ENCODE results near the gene GATA2.

The GATA2 gene

DNA sequence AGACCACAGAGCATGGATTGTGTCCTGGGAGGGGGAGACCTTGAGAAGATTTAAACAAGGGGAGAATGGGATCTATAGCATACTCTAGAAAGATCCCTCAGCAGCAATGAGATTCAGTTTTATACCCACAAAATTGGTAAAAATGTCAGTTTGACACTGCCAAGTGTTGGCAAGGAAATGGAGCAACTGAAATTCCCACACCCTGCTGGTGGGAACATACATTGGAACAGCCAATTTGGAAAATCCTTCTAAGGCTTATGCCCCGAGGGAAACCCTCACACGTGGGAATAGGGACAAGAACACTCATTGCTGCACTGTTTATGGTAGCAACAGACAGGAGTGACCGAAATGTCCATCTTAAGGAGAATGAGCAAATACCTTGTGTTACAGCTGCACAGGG is 21.3 kb downstream of the GATA2 start:
- no peaks in the 10 kb centered on the region for H3K36me3 ChIP-seq (ENCODE audit: insufficient read depth, low read length)
- no peak overlapping the region for H3K4me2 ChIP-seq (ENCODE audit: low read depth, low read length, poor library complexity, severe bottlenecking)
- TF ChIP-seq, protein P1, sequence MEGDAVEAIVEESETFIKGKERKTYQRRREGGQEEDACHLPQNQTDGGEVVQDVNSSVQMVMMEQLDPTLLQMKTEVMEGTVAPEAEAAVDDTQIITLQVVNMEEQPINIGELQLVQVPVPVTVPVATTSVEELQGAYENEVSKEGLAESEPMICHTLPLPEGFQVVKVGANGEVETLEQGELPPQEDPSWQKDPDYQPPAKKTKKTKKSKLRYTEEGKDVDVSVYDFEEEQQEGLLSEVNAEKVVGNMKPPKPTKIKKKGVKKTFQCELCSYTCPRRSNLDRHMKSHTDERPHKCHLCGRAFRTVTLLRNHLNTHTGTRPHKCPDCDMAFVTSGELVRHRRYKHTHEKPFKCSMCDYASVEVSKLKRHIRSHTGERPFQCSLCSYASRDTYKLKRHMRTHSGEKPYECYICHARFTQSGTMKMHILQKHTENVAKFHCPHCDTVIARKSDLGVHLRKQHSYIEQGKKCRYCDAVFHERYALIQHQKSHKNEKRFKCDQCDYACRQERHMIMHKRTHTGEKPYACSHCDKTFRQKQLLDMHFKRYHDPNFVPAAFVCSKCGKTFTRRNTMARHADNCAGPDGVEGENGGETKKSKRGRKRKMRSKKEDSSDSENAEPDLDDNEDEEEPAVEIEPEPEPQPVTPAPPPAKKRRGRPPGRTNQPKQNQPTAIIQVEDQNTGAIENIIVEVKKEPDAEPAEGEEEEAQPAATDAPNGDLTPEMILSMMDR (conservative IDR thresholded peaks at IDR 0.05; ENCODE audit: low read length), result no peak
- TF ChIP-seq EZH2phosphoT487 (IDR thresholded peaks at IDR 0.05; ENCODE audit: borderline replicate concordance), result no peak
- H3K4me1 ChIP-seq (ENCODE audit: insufficient read depth, low read length, poor library complexity, severe bottlenecking), result peaks cover 3% of the 10 kb centered on the region
- H3K4me3 ChIP-seq (ENCODE audit: low read length, poor library complexity, severe bottlenecking), result no peak overlapping the region
- no peaks in the 10 kb centered on the region for H3K79me2 ChIP-seq (ENCODE audit: insufficient read depth, low read length)
- no peak overlapping the region for H2AFZ ChIP-seq (ENCODE audit: low read length)
- H4K20me1 ChIP-seq (ENCODE audit: insufficient read depth, low read length, poor library complexity, severe bottlenecking), result no peaks in the 10 kb centered on the region
- H3K9ac ChIP-seq (ENCODE audit: low read depth, low read length, poor library complexity, severe bottlenecking), result no peak overlapping the region
- no peaks in the 10 kb centered on the region for H3K27me3 ChIP-seq (ENCODE audit: insufficient read depth, low read length, poor library complexity, severe bottlenecking)
- H3K9me2 ChIP-seq (replicated peaks; ENCODE audit: low read depth, low read length), result no peaks in the 10 kb centered on the region
- no peaks in the 10 kb centered on the region for H3K9me3 ChIP-seq (ENCODE audit: insufficient read depth, low read depth, low read length)
- H3F3A ChIP-seq (ENCODE audit: low read depth), result no peaks in the 10 kb centered on the region

DNA sequence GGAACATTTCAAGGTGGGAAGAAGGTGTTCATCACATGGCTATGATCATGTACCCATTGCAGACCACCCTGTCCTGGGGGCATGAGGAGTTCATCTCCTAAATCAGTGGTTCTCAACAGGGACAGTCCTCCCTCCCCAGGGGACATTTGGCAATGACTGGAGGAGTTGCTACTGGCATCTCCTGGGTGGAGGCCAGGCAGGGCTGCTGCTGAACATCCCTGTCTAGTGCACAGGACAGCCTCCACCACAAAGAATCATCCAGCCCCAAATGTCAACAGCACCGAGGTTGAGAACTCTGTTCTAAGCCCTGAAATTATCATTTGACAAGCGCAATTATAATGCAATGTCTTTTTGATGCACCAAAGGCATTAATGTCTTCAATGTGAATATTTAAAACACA is 21.9 kb downstream of the GATA2 start:
- Histone ChIP-seq H3K9ac (ENCODE audit: low read depth, low read length, poor library complexity, severe bottlenecking) (no peak overlapping the region), H3K4me2 (ENCODE audit: low read depth, low read length, poor library complexity, severe bottlenecking) (no peak overlapping the region), H2AFZ (ENCODE audit: low read length) (no peak overlapping the region), H4K20me1 (ENCODE audit: insufficient read depth, low read length, poor library complexity, severe bottlenecking) (no peaks in the 10 kb centered on the region), H3K4me3 (ENCODE audit: low read length, poor library complexity, severe bottlenecking) (no peak overlapping the region), H3K9me2 (replicated peaks; ENCODE audit: low read depth, low read length) (no peaks in the 10 kb centered on the region), H3K79me2 (ENCODE audit: insufficient read depth, low read length) (no peaks in the 10 kb centered on the region), H3K4me1 (ENCODE audit: insufficient read depth, low read length, poor library complexity, severe bottlenecking) (peaks cover 3% of the 10 kb centered on the region), H3K27me3 (ENCODE audit: insufficient read depth, low read length, poor library complexity, severe bottlenecking) (no peaks in the 10 kb centered on the region), H3K9me3 (ENCODE audit: insufficient read depth, low read depth, low read length) (no peaks in the 10 kb centered on the region), H3K36me3 (ENCODE audit: insufficient read depth, low read length) (no peaks in the 10 kb centered on the region), H3F3A (ENCODE audit: low read depth) (no peaks in the 10 kb centered on the region)
- TF ChIP-seq, protein P1 (conservative IDR thresholded peaks at IDR 0.05; ENCODE audit: low read length), result no peak
- TF ChIP-seq EZH2phosphoT487 (IDR thresholded peaks at IDR 0.05; ENCODE audit: borderline replicate concordance), result no peak

DNA sequence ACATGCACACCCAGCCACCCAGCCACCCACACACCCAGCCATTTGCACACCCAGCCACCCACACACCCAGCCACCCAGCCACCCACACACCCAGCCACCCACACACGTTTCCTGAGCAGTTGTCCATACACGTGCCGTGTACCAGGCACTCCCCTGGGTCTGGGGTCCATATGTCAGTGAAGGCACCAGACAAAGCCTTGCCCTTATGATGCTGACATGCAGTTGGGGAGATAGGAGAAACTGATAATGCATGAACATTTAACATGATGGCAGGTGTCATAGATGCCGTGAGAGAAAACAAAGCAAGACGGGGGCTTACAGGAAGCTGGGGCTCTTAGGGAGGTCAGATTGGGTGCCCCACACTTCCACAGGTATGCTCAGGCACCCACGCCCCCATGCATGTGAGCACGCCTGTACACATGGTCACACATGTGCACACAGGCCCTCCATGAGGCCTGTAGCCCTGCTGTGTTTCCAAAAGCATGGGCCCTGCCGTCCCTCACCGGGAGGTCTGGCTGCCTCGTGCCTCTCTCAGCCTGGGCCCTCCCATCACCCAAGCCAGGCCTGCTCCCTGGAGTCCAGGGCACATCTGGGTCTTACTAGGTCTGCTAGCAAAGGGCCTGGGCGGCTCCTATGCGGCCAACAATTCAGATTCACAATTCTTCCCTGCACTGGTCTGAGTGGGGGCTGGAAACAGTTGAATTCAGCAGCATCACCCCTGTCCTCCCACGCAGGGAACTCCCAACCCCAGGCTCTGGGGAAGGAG is 22.7 kb downstream of the GATA2 start:
- H3K4me3 ChIP-seq (ENCODE audit: low read length, poor library complexity, severe bottlenecking), result no peak overlapping the region
- H3K36me3 ChIP-seq (ENCODE audit: insufficient read depth, low read length), result no peaks in the 10 kb centered on the region
- H3K4me1 ChIP-seq (ENCODE audit: insufficient read depth, low read length, poor library complexity, severe bottlenecking), result peaks cover 3% of the 10 kb centered on the region
- no peaks in the 10 kb centered on the region for H3K9me3 ChIP-seq (ENCODE audit: insufficient read depth, low read depth, low read length)
- H2AFZ ChIP-seq (ENCODE audit: low read length), result no peak overlapping the region
- H3K9ac ChIP-seq (ENCODE audit: low read depth, low read length, poor library complexity, severe bottlenecking), result no peak overlapping the region
- TF ChIP-seq EZH2phosphoT487 (IDR thresholded peaks at IDR 0.05; ENCODE audit: borderline replicate concordance), result no peak
- H4K20me1 ChIP-seq (ENCODE audit: insufficient read depth, low read length, poor library complexity, severe bottlenecking), result no peaks in the 10 kb centered on the region
- no peaks in the 10 kb centered on the region for H3F3A ChIP-seq (ENCODE audit: low read depth)
- H3K27me3 ChIP-seq (ENCODE audit: insufficient read depth, low read length, poor library complexity, severe bottlenecking), result no peaks in the 10 kb centered on the region
- no peaks in the 10 kb centered on the region for H3K9me2 ChIP-seq (replicated peaks; ENCODE audit: low read depth, low read length)
- H3K4me2 ChIP-seq (ENCODE audit: low read depth, low read length, poor library complexity, severe bottlenecking), result no peak overlapping the region
- no peaks in the 10 kb centered on the region for H3K79me2 ChIP-seq (ENCODE audit: insufficient read depth, low read length)

DNA sequence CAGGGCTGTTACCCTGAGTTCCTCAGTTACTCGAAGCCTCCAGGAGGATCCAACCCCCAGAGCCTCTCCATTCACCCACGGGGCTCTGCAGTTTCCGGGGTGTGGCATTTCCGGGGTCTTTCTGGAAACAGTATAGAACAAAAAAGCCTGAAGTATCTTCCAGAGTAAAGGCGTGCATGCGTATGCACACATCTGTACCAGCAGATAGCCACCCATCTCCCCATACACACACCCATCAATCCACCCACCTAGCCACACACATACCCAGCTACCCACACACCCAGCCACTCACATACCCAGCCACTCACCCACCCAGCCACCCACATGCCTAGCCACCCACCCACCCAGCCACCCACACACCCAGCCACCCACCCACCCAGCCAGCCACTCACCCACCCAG is 23.4 kb downstream of the GATA2 start:
- no peak overlapping the region for H3K4me2 ChIP-seq (ENCODE audit: low read depth, low read length, poor library complexity, severe bottlenecking)

More for the DNA sequence above, 23.4 kb downstream of the GATA2 start:
- Histone ChIP-seq H3K9me3 (ENCODE audit: insufficient read depth, low read depth, low read length) (no peaks in the 10 kb centered on the region), H3K9ac (ENCODE audit: low read depth, low read length, poor library complexity, severe bottlenecking) (no peak overlapping the region), H3K9me2 (replicated peaks; ENCODE audit: low read depth, low read length) (no peaks in the 10 kb centered on the region), H3K36me3 (ENCODE audit: insufficient read depth, low read length) (no peaks in the 10 kb centered on the region), H3K4me1 (ENCODE audit: insufficient read depth, low read length, poor library complexity, severe bottlenecking) (peaks cover 7% of the 10 kb centered on the region), H3K4me3 (ENCODE audit: low read length, poor library complexity, severe bottlenecking) (no peak overlapping the region), H3F3A (ENCODE audit: low read depth) (no peaks in the 10 kb centered on the region), H4K20me1 (ENCODE audit: insufficient read depth, low read length, poor library complexity, severe bottlenecking) (no peaks in the 10 kb centered on the region), H3K27me3 (ENCODE audit: insufficient read depth, low read length, poor library complexity, severe bottlenecking) (no peaks in the 10 kb centered on the region), H3K79me2 (ENCODE audit: insufficient read depth, low read length) (no peaks in the 10 kb centered on the region), H2AFZ (ENCODE audit: low read length) (no peak overlapping the region)
- TF ChIP-seq EZH2phosphoT487 (IDR thresholded peaks at IDR 0.05; ENCODE audit: borderline replicate concordance), result no peak
- TF ChIP-seq, protein P1 (conservative IDR thresholded peaks at IDR 0.05; ENCODE audit: low read length), result no peak

Measured in Loucy (cell line).